H1 (cell line): ENCODE data around the gene CAMK2G. TPM values are rescaled to one million over a fixed set of nuclear protein-coding genes. Genes with fewer than 3 reads are reported as not detected.

ENCODE experiments used
- GTF2F1 ChIP-seq: IDR thresholded peaks from 2 replicates; pipeline ENCODE4 v1.6.1; 2012; ENCODE audit warnings: low read depth, low read length, improper control_type of control experiment, borderline replicate concordance
- polyA plus RNA-seq, 7 experiments: library from polyadenylated mRNA; depleted of rRNA in 3 of 7; stranded (reverse) in 5 of 7; unstranded in 2 of 7; fragments of >200 nt in 5 of 7; fragments of 200-250 nt in 2 of 7; gene quantifications; 1 replicate in 5 of 7; 2 replicates in 1 of 7; 4 replicates in 1 of 7; pipeline versions ENCODE4 v1.2.1 to v1.2.3, GENCODE V29; 2011 to 2013; ENCODE audit warnings: missing spikeins in 2 of 7, mixed read lengths in 2 of 7
- total RNA-seq: library from RNA; stranded (reverse); fragmentation: NEBNext Ultra II Directional; extraction: Animal tissue kit (Norgen Biotek cat#: 25700); gene quantifications from 2 replicates; pipeline ENCODE4 v1.2.1, GENCODE V29; 2021

Gene CAMK2G
- total and polyA plus RNA-seq, 2 of the 8 experiments (the other 6 are each of a cell fraction or from before 2014, with no cell fraction given): 28.9 to 31.7 TPM

DNA sequence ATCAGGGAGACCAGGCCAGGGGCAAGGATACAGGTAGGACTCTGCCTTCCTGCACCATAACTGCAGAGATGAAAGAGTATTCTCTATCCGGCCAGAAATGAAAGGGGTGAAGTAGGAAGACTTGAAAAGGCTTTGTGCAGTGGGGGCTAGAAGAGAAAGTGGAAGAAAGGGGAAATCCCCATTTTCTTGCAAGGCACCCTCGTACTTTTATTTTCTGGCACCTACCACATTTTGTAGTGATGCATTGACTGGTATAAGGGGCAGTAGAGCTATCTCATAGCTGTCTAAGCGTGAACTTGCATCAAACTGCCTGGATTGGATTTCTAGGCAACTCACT is 752 bp upstream of the CAMK2G start (continued):
- no peak for TF ChIP-seq GTF2F1
